HCT116 (cell line): ENCODE data around the gene CAV1. TPM values are rescaled to one million over a fixed set of nuclear protein-coding genes. Genes with fewer than 3 reads are reported as not detected.

Source experiments
- ATAC-seq: fragments of 200-7000 bp; cut with Tn5 transposase; 2 replicates; pipeline ENCODE4 v1.9.1; 2020; ENCODE audit warnings: mild to moderate bottlenecking, moderate library complexity
- BruUV-seq: library from RNA; stranded (reverse); fragments of 400-500 nt; replicated peaks from 2 replicates; lab custom pipeline; 2021; lab: Mats Ljungman, UMichigan
- CTCF ChIA-PET: fragments of 300-600 bp; sonication (Branson Sonifier 250); formaldehyde crosslinking; loops from one replicate; lab custom pipeline; 2021; ENCODE audit warnings: antibody characterized with exemption; lab: Charles Lee
- POLR2A ChIA-PET: fragments of 300-600, 350-600 bp; sonication (Branson Sonifier 250); formaldehyde crosslinking; loops from one replicate; lab custom pipeline; 2021; ENCODE audit warnings: antibody characterized with exemption; lab: Charles Lee
- RAD21 ChIA-PET, 2 experiments: fragments of 300-600 bp; sonication (Branson Sonifier 250); formaldehyde crosslinking; loops; one replicate each; lab custom pipeline; 2023; ENCODE audit warnings: low total read pairs in 2 of 2; ENCODE audit not compliant: uncharacterized antibody in 2 of 2, unreplicated experiment in 2 of 2, low non-redundant PET in 1 of 2; lab: Charles Lee
- DNase-seq: peaks from one replicate; pipeline ENCODE4 v3.0.0-alpha.2; 2010; ENCODE audit warnings: low read depth, low spot score
- H2AFZ ChIP-seq: fragments of 200-600 bp; shearing (Covaris generic), sonication (generic); 2 replicates; pipeline ENCODE4 v1.6.1; 2017; ENCODE audit warnings: low read depth, mixed run types, mixed read lengths, antibody characterized with exemption, low read length; ENCODE audit not compliant: poor library complexity, severe bottlenecking
- H3K27ac ChIP-seq: 2 replicates; pipeline ENCODE4 v1.5.1; 2012; ENCODE audit warnings: low read depth, low read length
- H3K27me3 ChIP-seq: fragments of 200-600 bp; sonication (generic); 2 replicates; pipeline ENCODE4 v1.6.1; 2016; ENCODE audit warnings: mixed run types, low read length, mixed read lengths; ENCODE audit not compliant: insufficient read depth
- H3K36me3 ChIP-seq, 2 experiments: fragments of 200-500 bp in 1 of 2; fragments of 200-600 bp in 1 of 2; sonication (Bioruptor generic) in 1 of 2; sonication (generic) in 1 of 2; 2 replicates each; pipeline versions ENCODE4 v1.5.1 to v1.6.1; 2014 to 2016; ENCODE audit warnings: low read length in 2 of 2, inconsistent platforms in 1 of 2, mixed read lengths in 1 of 2, mixed run types in 1 of 2; ENCODE audit not compliant: insufficient read depth in 2 of 2, control insufficient read depth in 1 of 2
- H3K4me1 ChIP-seq, 2 experiments: fragments of 200-600 bp in 1 of 2; sonication (generic) in 1 of 2; 2 replicates each; pipeline versions ENCODE4 v1.5.1 to v1.6.1; 2012 to 2017; ENCODE audit warnings: low read length in 2 of 2, inconsistent platforms in 1 of 2, mild to moderate bottlenecking in 1 of 2, mixed read lengths in 1 of 2, mixed run types in 1 of 2, moderate library complexity in 1 of 2; ENCODE audit not compliant: insufficient read depth in 2 of 2, control insufficient read depth in 1 of 2
- H3K4me2 ChIP-seq: fragments of 200-600 bp; sonication (generic); 2 replicates; pipeline ENCODE4 v1.6.1; 2017; ENCODE audit warnings: mixed run types, low read length, mixed read lengths
- H3K4me3 ChIP-seq, 2 experiments: fragments of 200-600 bp in 1 of 2; sonication (generic) in 1 of 2; replicated peaks in 1 of 2; 2 replicates each; pipeline ENCODE4 v1.5.1; 2011 to 2016; ENCODE audit warnings: low read length in 2 of 2, control low read depth in 1 of 2, low read depth in 1 of 2, mild to moderate bottlenecking in 1 of 2, mixed read lengths in 1 of 2, mixed run types in 1 of 2
- H3K79me2 ChIP-seq: fragments of 200-600 bp; sonication (generic); 2 replicates; pipeline ENCODE4 v1.6.1; 2017; ENCODE audit warnings: mild to moderate bottlenecking, mixed run types, low read length, moderate library complexity, mixed read lengths; ENCODE audit not compliant: insufficient read depth
- H3K9ac ChIP-seq: fragments of 200-600 bp; sonication (generic); 2 replicates; pipeline ENCODE4 v1.6.1; 2016; ENCODE audit warnings: low read length, mixed read lengths
- H3K9me2 ChIP-seq: fragments of 200-600 bp; sonication (generic), shearing (Covaris generic); 2 replicates; pipeline ENCODE4 v1.6.1; 2017; ENCODE audit warnings: mixed run types, mild to moderate bottlenecking, moderate library complexity; ENCODE audit not compliant: insufficient read depth
- H3K9me3 ChIP-seq, 2 experiments: fragments of 200-500 bp in 1 of 2; fragments of 200-600 bp in 1 of 2; sonication (Bioruptor generic) in 1 of 2; sonication (generic) in 1 of 2; 2 replicates each; pipeline ENCODE4 v1.6.1; 2014 to 2017; ENCODE audit warnings: low read length in 2 of 2, mixed read lengths in 2 of 2, inconsistent platforms in 1 of 2, low read depth in 1 of 2, mild to moderate bottlenecking in 1 of 2, mixed run types in 1 of 2, moderate library complexity in 1 of 2; ENCODE audit not compliant: control insufficient read depth in 1 of 2, insufficient read depth in 1 of 2
- H4K20me1 ChIP-seq: fragments of 200-600 bp; sonication (generic), shearing (Covaris generic); 2 replicates; pipeline ENCODE4 v1.6.1; 2017; ENCODE audit warnings: mixed run types, mild to moderate bottlenecking, moderate library complexity; ENCODE audit not compliant: insufficient read depth
- EGR1 ChIP-seq: IDR thresholded peaks from 2 replicates; pipeline ENCODE4 v1.6.1; 2012; ENCODE audit warnings: low read depth
- ELF1 ChIP-seq: IDR thresholded peaks from 2 replicates; pipeline ENCODE4 v1.6.1; 2012; ENCODE audit warnings: low read depth, borderline replicate concordance
- EZH2phosphoT487 ChIP-seq: fragments of 200-600 bp; IDR thresholded peaks from 2 replicates; pipeline ENCODE4 v1.6.1; 2018; ENCODE audit warnings: antibody characterized with exemption, borderline replicate concordance
- POLR2A ChIP-seq: IDR thresholded peaks from 2 replicates; pipeline ENCODE4 v1.7.0; 2011; ENCODE audit warnings: borderline replicate concordance; ENCODE audit not compliant: insufficient read depth, insufficient read length; ENCODE audit errors: extremely low read depth
- SIN3A ChIP-seq: IDR thresholded peaks from 2 replicates; pipeline ENCODE4 v1.6.1; 2012; ENCODE audit warnings: low read depth
- SP1 ChIP-seq: IDR thresholded peaks from 2 replicates; pipeline ENCODE4 v1.6.1; 2012; ENCODE audit warnings: low read depth
- YY1 ChIP-seq: IDR thresholded peaks from 2 replicates; pipeline ENCODE4 v1.6.1; 2011; ENCODE audit warnings: low read length, low read depth, moderate library complexity, mild to moderate bottlenecking; ENCODE audit not compliant: insufficient replicate concordance; ENCODE audit errors: extremely low read depth
- intact Hi-C: fragments of 100-400 bp; cut with micrococcal nuclease; formaldehyde crosslinking; loops from 2 replicates; pipeline ENCODE4 v1.10.0; 2022
- total RNA-seq: library from RNA; stranded (reverse); gene quantifications from one replicate; pipeline ENCODE4 v1.2.1, GENCODE V29; 2021; ENCODE audit not compliant: unreplicated experiment
- TF ChIP-seq, protein P1 (sequence below), 3 experiments: fragments of 200-600 bp in 1 of 3; sonication (generic) in 1 of 3; IDR thresholded peaks in 2 of 3; conservative IDR thresholded peaks in 1 of 3; 2 replicates each; pipeline ENCODE4 v1.5.1; 2012 to 2017; ENCODE audit warnings: low read depth in 2 of 3, low read length in 2 of 3, antibody characterized with exemption in 1 of 3, borderline replicate concordance in 1 of 3, control low read depth in 1 of 3, mild to moderate bottlenecking in 1 of 3, mixed read lengths in 1 of 3, mixed run types in 1 of 3, moderate library complexity in 1 of 3; ENCODE audit not compliant: insufficient read depth in 1 of 3

The CAV1 gene
- total RNA-seq, 1 experiment from 2014 or later: 298 TPM

GRCh38 chr7:116515584-116515983 is 9.3 kb upstream of the CAV1 start:
- DNase-seq (no peak), ATAC-seq (no peak)
- Histone ChIP-seq H3K79me2 (no peaks in the 10 kb centered on the region), H3K4me2 (peak overlapping the region; percentile 75), H3K27me3 (no peaks in the 10 kb centered on the region), H2AFZ (peak overlapping the region; percentile 20), H3K36me3 (no peaks in the 10 kb centered on the region), H3K9me2 (no peaks in the 10 kb centered on the region), H3K9ac (peak overlapping the region; percentile 61), H3K4me1 (peaks cover 41 to 89% of the 10 kb centered on the region in 2 experiments), H4K20me1 (no peaks in the 10 kb centered on the region), H3K9me3 (no peaks in the 10 kb centered on the region), H3K4me3 (no peak overlapping the region), H3K27ac (peak overlapping the region; percentile 96; the same call in 1 of the 2 replicates)
- intact Hi-C loops: no loop called here
- POLR2A ChIA-PET: interaction anchor here (1.5 to 2.3 kb wide), 2 partner anchors 10 to 73 kb away, joined by 6 to 12 read pairs; partner anchors contain the start of gene CAV1
- TF ChIP-seq SIN3A (no peak; the same call in 1 of the 2 replicates), EGR1 (no peak), ELF1 (no peak), SP1 (no peak)
- no TSS peak for BruUV-seq
- CTCF ChIA-PET: interaction anchor here (1.4 to 1.8 kb wide), 3 partner anchors 11 to 63 kb away, joined by 3 to 7 read pairs (median 6); no protein-coding TSS in a partner anchor
- RAD21 ChIA-PET: no interaction called here

DNA sequence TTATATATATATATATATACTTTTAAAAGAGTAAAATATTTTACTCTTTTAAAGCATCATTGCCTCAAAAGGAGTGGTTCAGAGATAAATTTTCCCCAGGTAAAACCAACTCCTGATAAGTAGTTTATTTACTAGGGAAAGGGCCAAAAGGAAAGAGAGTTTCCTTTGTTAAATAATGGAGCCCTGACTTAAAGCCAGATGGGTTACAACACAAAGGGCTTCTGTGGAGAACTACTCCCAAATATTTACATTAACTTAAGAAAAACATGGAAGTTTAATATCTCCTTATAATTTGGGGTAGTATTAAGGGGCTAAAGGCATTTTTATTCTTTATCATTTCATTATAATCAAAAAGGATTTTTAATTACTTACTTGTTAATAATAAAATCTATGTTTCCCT is 8.5 kb upstream of the CAV1 start:
- Histone ChIP-seq H3K4me3 (no peak overlapping the region), H2AFZ (no peak overlapping the region), H3K9ac (no peak overlapping the region), H3K4me1 (peaks cover 36 to 89% of the 10 kb centered on the region in 2 experiments), H3K9me3 (no peaks in the 10 kb centered on the region), H3K9me2 (no peaks in the 10 kb centered on the region), H3K36me3 (no peaks in the 10 kb centered on the region), H3K27ac (no peak overlapping the region), H3K27me3 (no peaks in the 10 kb centered on the region), H3K79me2 (no peaks in the 10 kb centered on the region), H4K20me1 (no peaks in the 10 kb centered on the region), H3K4me2 (no peak overlapping the region)
- ATAC-seq (no peak), DNase-seq (no peak)
- ChIA-PET CTCF (interaction anchor here (1.4 to 1.5 kb wide), 2 partner anchors 10 to 64 kb away, joined by 3 to 6 read pairs; no protein-coding TSS in a partner anchor), RAD21 (no interaction called here), POLR2A (interaction anchor here (1.2 to 1.5 kb wide), 2 partner anchors 9 to 74 kb away, joined by 6 read pairs; no protein-coding TSS in a partner anchor)
- no peak for TF ChIP-seq ELF1
- TF ChIP-seq EZH2phosphoT487: no peak
- TF ChIP-seq, protein P1, sequence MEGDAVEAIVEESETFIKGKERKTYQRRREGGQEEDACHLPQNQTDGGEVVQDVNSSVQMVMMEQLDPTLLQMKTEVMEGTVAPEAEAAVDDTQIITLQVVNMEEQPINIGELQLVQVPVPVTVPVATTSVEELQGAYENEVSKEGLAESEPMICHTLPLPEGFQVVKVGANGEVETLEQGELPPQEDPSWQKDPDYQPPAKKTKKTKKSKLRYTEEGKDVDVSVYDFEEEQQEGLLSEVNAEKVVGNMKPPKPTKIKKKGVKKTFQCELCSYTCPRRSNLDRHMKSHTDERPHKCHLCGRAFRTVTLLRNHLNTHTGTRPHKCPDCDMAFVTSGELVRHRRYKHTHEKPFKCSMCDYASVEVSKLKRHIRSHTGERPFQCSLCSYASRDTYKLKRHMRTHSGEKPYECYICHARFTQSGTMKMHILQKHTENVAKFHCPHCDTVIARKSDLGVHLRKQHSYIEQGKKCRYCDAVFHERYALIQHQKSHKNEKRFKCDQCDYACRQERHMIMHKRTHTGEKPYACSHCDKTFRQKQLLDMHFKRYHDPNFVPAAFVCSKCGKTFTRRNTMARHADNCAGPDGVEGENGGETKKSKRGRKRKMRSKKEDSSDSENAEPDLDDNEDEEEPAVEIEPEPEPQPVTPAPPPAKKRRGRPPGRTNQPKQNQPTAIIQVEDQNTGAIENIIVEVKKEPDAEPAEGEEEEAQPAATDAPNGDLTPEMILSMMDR (IDR thresholded peaks at IDR 0.05 in 2 of 3, conservative IDR thresholded peaks at IDR 0.05 in 1 of 3; ENCODE audit: borderline replicate concordance in 1 of 3, insufficient read depth in 1 of 3, low read depth in 2 of 3, low read length in 2 of 3): no peak
- TF ChIP-seq YY1: no peak
- no peak for TF ChIP-seq POLR2A
- BruUV-seq: no TSS peak
- intact Hi-C loops: no loop called here
